GM18498 (cell line): ENCODE measurements around the gene MAGI2.

Source experiments
- ATAC-seq: cut with Tn5 transposase; IDR thresholded peaks from one replicate; pipeline ENCODE4 v1.9.1; 2021; ENCODE audit warnings: mild to moderate bottlenecking, moderate library complexity; ENCODE audit not compliant: unreplicated experiment

Gene MAGI2

GRCh38 chr7:78842068-78842467 lies 611.4 kb downstream of the MAGI2 start:
- no peak for ATAC-seq

GRCh38 chr7:78835897-78836296 lies 617.6 kb downstream of the MAGI2 start:
- no peak for ATAC-seq

DNA sequence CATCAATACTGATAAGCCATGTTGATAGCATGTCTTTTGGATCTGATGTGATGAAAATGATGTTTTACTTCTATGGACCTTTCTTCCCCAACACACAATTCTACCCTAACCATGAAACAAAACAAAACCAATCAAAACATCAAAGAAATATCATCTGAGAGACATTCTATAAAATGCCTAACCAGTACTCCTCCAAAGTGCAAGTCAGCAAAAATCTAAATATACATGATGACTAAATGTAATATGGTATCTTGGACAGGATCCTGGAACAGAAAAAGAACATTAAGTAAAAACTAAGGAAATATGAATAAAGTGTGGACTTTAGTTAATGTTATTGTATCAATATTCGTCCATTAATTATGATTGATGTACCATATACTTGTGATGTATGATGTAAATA lies 625.1 kb downstream of the MAGI2 start:
- ATAC-seq: no peak

DNA sequence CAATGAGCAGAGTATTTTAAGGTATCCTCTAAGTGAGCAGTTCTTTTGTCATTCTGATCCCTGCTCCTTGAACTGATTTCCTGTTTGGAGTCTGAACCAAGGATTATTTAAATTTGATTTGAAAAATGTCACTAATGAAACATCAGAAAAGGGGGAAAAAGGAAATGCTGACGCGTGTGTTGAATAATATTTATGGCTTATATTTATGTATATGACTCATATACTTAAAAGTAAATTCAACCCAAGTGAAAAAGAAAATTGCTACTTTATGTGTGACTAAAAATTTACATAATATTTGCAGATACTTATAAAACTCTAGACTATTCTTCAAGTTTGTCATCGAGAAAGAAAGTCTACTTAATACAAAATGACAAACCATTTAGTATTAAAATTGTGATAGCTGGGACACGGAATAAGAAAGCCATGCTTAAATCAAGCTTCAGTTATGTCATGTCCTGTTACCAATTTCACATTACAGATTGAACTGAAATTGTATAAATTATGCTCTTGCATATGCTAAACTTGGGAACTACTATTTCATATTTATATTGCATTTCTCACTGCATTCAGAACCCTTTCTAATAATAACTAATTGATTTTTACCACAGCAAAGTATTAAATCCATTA lies 649.9 kb downstream of the MAGI2 start:
- no peak for ATAC-seq

DNA sequence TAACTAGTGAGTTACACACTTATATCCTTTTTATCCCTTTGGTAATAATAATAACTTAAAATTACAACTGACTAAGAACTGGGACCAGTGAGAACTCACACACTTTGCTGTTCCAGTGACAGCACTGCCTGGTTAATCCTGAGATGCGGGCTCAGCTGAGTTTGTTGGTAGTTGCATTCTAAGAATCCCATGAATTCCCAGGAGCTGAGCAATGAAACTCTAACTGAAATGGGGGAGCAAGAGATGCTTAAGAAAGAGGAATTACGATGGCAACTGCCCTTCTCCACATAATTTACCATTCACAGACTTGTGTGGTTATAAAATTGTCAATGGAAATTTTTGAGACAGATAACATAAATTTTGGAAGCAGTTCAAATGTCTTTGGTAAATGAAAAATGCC lies 659.4 kb downstream of the MAGI2 start:
- no peak for ATAC-seq

GRCh38 chr7:78792624-78793023 lies 660.8 kb downstream of the MAGI2 start:
- no peak for ATAC-seq

- no peak for ATAC-seq
Measured at GRCh38 chr7:78792006-78792405, 661.5 kb downstream of the MAGI2 start.

GRCh38 chr7:78788464-78788863 lies 665.0 kb downstream of the MAGI2 start:
- no peak for ATAC-seq

DNA sequence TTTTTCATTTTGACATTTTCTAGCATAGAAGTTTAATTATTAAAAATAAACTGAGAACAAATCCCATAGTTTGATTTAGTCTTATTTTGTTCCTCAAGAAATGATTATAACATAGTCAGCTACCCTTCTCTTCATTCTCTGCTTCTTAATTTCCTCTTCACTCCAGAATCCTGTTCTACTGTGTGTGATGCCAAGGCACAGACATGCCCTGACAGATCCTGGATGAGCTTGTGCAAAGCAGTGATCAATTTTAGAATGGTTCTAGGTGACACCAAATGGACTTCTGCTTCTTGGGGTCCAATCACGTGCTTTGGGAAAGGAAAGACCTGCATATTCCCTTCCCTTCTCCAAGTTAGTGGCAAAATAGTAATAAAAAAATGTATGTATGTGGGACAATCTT lies 665.6 kb downstream of the MAGI2 start:
- no peak for ATAC-seq

GRCh38 chr7:78786055-78786454 lies 667.4 kb downstream of the MAGI2 start:
- no peak for ATAC-seq

DNA sequence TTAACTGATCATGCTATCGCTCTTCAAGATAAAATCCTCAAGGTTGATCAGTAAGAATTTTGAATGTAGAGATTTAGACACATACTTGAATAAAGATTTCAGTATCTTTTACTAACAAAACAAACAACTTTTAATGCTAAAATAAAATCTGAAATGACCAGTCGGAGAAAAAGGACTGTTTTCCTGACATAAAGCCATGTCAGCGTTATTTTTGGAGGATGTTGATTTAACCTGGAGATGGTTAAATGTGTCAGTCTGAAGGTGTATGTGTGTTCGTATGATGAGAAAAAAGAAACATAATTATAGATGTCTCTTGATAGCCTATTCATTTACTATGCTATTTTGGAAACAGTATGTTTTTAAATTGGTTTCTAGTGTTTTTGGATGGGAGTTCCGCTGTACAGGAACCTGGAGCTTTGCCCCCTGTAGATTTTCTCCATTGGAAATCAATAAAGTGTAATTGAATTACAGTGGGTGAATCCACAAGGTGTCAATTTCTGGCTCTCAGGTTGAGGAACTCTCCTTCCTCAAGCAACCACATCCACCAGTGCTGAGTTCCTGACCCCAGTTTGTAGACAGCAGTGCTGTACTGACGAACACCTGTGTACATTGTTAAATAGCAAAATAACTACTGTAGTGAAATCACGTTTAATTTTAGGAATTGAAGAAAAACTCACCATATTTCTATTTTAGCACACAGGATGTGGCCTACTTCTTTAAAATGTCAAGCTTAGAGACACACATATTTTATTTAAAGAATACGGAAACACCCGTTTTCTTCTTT lies 670.1 kb downstream of the MAGI2 start:
- no peak for ATAC-seq

DNA sequence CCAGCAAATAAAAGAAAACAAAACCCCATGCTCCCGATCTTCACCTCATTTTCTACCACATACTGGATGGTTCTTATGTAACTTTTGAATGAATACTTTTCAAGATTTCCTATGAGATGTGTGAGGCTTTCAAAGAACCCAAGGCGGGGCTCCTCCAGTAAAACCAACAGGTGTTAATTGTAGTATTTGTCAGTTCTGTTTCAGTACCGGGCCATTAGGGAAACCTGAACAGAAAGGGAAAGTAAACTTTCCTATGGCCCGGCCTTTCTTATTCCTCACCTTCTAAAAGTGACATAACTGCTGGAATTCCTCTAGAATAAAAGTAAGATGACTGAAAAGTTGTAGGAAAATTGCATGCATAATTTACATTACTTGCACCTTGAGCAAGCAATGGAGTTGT lies 672.9 kb downstream of the MAGI2 start:
- no peak for ATAC-seq

DNA sequence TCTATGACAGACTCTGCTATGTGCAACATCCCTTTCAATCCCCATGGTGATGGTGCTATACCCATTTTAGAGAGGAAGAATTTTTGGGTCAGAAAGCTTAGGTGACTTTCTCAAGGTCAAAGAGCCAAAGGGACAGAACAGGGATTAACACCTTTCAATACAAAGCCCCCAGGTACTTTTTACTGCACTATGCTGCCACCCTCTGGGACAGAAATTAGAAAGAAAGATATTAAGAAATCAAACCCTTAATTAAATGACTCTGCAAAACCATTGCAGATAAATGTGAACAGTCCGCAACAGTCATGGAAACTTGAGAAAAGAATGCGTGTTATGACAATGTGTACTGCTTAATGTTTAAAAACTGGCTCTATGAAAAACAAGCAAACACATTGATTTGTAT lies 673.7 kb downstream of the MAGI2 start:
- ATAC-seq: no peak

DNA sequence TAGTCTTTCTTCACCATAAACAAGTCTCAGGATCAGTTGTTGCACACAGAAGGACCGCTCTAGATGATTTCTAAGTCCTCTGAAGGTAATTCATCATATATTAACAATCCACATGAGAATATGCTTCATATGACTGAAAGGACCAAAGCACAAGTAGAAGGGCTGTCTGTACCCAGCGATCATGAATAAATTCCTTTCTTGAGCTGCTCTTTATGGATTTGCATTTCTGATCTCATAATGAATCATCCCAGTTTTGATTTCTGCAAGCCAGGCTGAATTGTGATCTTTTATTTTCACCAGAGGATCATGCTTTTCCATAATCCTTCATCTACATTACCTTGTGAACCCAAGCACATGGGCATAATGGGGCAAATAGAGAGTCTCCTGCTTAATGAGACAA lies 675.6 kb downstream of the MAGI2 start:
- ATAC-seq: no peak

DNA sequence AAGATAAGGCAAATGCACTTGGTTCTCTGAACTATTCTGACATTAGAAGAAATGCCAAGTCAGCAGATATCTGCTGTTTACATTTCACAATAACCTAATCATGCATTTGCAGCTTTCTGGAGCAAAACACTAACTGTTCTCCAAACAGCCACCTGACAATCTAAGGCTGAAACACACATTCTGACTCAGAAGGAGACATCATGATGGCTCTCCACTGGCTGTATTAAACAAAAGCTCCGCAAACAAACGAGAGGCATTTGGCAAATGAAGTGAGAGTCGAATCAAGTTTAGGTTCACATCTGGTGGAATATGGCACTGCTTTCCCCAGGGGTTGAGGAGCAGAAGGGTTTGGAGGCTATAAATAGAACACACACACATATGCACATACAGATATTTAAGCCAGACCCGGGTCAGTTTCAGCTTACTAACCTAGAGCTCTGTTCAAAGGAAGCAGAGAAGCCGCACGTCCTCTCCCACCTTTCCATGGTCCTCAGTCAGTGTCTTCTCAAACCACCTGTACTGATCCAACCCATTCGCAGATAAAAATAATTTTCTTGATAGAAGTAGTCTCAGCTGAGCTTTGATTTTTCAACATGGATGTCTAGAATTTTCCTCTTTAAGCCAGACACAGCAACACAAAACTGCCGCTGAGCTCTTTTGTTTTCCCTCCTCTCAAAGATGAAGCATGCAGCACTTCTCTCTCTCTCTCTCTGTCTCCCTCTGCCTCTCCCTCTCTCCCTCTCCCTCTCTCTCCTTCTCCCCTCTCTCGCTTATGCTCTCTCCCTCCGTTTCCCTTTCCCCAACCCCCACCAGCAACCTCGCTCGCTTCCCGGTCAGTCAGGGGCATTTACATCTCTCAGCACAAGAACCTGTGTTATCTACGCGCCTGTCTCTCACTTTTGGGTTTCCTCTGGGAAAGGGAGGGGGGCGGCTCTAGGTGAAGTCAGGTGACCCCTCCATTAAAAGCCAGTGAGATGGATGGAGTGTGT lies 682.8 kb downstream of the MAGI2 start:
- no peak for ATAC-seq

- ATAC-seq: peak; percentile 90
Measured at GRCh38 chr7:78769481-78770101, 683.9 kb downstream of the MAGI2 start.

DNA sequence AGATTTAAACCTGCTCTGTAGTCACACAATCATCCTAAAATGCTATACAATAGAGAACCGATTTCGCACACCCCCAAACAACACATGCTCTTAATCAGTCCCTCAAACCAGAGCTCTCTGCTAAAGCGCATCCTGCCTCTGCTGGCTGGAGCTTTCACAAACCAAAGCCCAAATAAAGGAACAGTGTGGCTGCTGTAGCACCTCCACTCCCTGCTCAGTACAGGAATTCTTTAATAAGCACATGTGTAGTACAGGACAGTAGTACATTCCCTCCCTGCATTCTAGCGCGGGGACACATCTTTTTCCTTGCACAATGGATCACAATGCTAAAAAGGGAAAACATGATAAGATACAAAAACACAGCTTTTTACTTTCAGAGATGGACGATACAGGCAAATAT lies 684.6 kb downstream of the MAGI2 start:
- ATAC-seq: no peak

GRCh38 chr7:78765943-78766729 lies 687.3 kb downstream of the MAGI2 start:
- no peak for ATAC-seq

DNA sequence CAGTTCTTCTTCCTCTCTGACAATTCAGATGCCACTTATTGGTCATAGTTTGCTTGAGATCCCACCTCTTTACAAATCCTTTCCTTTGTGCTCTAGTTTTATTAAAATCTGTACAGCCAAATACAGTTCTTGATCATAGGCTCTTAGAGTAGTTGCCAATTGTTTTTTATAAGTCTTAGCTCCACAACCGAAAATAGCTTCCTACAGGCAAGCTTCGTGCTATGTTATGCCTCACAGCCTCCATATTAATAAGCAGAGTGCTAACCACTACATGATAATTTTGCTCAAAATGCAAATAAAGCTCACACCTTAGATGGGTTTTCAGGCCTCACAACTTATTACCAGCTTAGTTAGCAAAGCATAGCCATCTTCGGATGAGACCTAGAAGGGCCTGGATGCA lies 688.9 kb downstream of the MAGI2 start:
- ATAC-seq: no peak

DNA sequence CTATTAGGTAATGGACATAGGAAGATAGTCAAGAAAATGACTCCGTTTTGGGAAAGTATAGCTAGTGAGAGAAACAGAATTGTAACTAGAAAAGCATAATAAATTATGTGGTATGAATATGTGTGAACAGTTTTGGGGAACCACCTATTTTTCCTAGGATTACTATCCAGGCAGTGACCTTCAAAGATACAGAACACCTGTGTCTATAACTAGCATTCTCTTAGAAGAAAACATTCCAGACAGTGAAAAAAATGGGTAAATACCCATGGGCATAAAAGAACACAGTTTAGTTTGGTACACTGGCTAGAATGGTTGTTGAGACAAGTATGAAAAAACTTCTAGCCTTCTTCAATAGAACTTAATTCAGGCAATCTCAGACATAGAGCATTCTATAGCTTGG lies 690.8 kb downstream of the MAGI2 start:
- no peak for ATAC-seq
